Coronary artery (tissue), 2 donors: ENCODE results near the gene DDX24.

Experiments used
- DNase-seq: peaks from one replicate; pipeline ENCODE4 v3.0.0-alpha.2; 2017; ENCODE audit warnings: low spot score
- H3K27ac ChIP-seq, 2 donors: fragments of 200-600 bp; sonication (generic); one replicate each; pipeline ENCODE4 v1.5.1; 2016 to 2019
- H3K4me3 ChIP-seq: fragments of 200-600 bp; sonication (generic); 2 replicates; pipeline ENCODE4 v1.5.1; 2016; ENCODE audit warnings: mild to moderate bottlenecking, moderate library complexity
- CTCF ChIP-seq: fragments of 200-600 bp; sonication (generic); IDR thresholded peaks from one replicate; pipeline ENCODE4 v1.5.1; 2019; ENCODE audit warnings: antibody characterized with exemption

Gene DDX24

DNA sequence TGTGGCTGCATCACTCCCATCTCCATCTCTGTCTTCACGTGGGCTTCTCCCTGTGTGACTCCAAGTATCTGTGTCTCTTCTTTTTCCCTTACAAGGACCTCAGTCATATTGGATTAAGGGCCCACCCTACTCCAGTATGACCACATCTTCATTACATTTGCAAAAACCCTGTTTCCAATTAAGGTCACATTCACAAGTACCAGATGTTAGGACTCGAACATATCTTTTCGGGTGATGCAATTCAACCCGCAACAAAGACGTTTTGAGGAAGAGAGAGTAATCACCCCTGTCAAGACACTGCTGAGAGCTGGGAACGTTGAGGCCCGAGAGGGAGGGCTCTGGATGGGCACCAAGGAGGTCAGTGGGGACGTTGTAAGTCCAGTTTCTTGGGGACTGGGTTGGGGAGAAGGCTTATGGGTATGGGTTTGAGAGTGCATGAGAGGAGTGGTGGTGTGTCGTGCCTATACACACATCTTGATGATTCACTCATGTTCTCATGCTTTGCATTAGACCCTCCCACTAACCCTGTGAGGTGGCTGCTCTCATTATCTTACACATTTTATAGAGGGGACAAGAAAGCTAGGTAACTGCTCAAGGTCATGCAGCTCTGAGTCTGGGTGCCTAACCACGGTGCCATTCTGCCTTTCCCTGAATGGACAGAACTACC lies 17.5 kb upstream of the DDX24 start:
- H3K4me3 ChIP-seq = no peak overlapping the region
- TF ChIP-seq CTCF = no peak
- DNase-seq = no peak
- no peak overlapping the region for H3K27ac ChIP-seq

DNA sequence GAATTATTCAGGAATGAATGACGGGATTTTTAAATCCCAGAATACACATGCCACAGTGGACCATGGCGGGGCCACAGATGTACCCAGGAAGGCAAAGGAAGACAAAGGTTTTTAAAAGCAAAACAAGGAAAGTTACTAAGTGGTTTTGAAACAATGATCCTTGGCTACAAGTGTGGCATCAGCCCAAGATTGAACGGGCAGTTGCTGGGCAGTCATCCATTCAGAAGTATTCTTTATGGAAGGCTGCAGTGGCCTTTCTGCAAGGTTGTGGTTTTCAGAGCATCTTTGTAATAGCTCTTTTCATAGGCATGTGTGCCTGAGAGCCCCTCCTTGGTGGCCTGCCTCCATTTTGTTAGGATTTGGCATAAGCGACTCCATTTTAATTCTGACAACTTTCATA lies 16.1 kb upstream of the DDX24 start:
- DNase-seq = no peak
- no peak overlapping the region for H3K27ac ChIP-seq
- no peak for TF ChIP-seq CTCF
- H3K4me3 ChIP-seq = no peak overlapping the region

- no peak for DNase-seq
- no peak overlapping the region for H3K27ac ChIP-seq
- H3K4me3 ChIP-seq = no peak overlapping the region
- no peak for TF ChIP-seq CTCF
These were observed 12.4 kb upstream of the DDX24 start for GRCh38 chr14:94093418-94093817.

GRCh38 chr14:94089479-94089878 lies 8.5 kb upstream of the DDX24 start:
- DNase-seq = no peak
- TF ChIP-seq CTCF = no peak
- Histone ChIP-seq H3K27ac (no peak overlapping the region), H3K4me3 (no peak overlapping the region)

- DNase-seq = no peak
- no peak overlapping the region for H3K27ac ChIP-seq
- TF ChIP-seq CTCF = no peak
- no peak overlapping the region for H3K4me3 ChIP-seq
These were observed 7.5 kb upstream of the DDX24 start for GRCh38 chr14:94088516-94088915.

DNA sequence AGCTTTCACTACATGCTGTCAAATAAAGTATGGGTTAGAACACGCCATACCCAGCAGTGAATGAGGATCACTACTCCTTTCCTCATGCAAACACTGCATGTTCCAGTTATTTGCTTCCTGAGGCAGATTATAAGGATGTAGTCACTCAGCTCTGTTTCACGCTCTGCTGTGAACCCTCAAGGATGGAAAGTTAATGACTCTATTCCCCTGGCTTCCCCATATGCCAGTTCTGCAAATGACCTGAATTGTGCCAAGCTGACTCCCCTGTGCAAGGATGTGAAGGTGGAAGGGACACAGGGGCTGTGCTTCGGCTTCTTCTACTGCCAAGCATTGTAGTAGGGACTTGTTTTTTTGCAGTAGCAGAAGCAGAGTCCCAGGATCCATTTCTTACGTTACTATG lies 6.9 kb upstream of the DDX24 start:
- Histone ChIP-seq H3K4me3 (no peak overlapping the region), H3K27ac (no peak overlapping the region)
- no peak for DNase-seq
- no peak for TF ChIP-seq CTCF

DNA sequence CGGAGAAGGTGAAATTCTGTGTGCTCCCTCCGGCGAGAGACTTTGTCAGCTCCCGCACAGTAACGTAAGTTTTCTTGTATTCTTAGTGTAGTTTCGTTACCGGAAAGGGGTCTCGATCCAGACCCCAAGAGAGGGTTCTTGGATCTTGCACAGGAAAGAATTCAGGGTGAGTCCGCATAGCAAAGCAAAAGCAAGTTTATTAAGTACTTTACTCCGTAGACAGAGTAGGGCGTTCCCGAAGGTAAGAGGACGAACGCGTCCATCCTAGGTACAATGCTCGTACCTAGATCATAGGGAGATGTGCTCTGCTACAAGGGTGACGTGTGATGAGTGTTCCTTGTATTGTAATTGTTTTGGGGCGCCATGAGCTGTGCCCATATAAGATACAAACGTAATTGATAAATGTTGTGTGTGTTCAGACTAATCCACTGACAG lies 401 bp upstream of the DDX24 start:
- Histone ChIP-seq H3K27ac (peak overlapping the region; percentile 92 to 98), H3K4me3 (peak overlapping the region; percentile 87)
- TF ChIP-seq CTCF = no peak
- no peak for DNase-seq
